HK-2 (cell line): ENCODE results near the gene CDKL4.
"Not testable (repeated sequence)": the region's sequence is repeated elsewhere in the genome, so short reads cannot be mapped to it uniquely, and the experiment has no call there.

Experiments used
- DNase-seq: peaks from one replicate; pipeline ENCODE4 v3.0.0-alpha.2; 2018; ENCODE audit not compliant: unreplicated experiment

CDKL4 gene

DNA sequence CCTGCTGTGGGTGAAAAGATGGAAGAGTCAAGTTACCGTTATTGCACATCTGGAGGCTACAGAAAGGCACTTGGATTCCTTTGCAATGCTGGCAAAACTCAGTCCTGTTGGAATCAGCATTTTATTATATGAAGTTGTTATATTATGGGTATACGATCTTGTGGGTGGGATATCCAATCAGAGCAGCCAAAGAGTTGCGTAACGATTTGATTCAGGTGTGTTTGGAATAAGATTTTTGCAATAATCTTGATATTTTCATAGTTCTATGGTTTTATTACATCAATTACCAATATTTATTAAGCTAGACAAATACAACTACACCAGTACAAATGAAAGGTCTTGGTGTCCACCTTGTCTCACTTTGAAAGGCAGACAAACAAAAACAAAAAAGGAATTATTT lies 65.0 kb downstream of the CDKL4 start:
- DNase-seq, result no peak

DNA sequence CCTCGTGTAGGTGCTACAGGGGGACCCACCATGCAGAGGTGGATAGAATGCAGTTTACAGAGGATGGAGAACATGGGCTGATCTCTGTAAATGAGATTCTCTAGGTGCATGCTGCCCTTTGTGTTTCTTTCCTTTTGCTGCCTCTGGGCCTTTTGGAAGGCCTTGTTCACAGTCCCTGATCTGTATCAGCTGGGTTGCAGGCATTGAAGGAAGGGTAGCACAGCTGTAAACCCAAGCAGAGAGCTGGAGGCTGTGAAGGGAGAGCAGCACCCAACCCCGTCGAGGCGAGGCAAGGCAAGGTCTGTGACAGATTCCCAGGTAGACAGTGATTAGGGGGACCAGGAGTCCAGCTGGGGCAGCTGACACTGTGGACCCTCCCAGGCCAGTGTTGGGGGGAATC lies 66.8 kb downstream of the CDKL4 start:
- DNase-seq, result no peak

DNA sequence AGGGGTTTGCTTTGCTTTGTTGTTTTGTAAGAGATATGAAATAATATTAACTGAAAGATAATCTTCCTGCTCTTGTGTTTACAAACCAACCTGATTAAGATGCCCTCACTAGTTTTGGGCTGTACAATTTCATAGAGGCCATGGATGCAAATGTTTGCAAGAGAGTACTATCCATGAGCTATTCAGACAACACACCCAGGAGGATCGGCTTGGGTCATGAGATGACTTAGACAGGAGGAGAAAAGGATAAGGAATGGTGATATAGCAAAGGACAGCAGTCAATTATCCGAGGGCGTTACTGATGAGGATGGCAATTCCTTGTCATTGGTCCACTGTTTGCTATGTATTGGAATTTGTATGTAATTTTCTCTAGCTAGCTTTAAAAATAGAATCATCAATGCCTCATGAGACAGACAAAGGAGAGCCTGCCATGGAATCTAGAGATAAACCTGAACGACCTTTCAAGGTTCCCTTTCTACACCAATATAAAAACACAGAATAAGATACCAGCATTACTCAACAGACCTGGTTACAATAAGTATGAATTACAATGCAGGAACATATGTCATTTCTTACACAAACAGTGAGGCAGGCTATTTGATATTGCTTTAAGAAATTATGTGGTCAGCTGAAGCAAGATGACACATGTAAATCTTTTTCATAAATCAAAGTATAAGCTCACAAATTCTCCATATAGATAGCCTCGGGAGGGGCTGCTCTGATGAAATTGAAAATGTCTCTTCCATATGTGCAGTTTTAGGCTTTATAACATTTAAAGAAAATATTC lies 68.6 kb downstream of the CDKL4 start:
- DNase-seq, result no peak

DNA sequence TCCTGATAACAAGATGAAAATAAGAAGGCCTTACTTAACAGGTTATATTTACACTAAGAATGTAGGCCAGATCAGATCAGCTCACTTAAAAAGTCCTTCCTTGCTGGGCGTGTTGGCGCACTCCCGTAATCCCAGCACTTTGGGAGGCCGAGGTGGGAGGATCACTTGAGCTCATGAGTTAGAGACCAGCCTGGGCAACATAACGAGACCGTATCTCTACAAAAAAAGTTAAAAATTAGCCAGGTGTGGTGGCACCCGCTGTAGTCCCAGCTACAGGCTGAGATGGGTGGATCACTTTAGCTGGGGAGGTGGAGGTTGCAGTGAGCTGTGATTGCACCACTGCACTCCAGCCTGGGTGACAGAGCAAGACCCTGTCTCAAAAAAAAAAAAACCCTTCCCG lies 69.7 kb downstream of the CDKL4 start:
- no peak for DNase-seq

DNA sequence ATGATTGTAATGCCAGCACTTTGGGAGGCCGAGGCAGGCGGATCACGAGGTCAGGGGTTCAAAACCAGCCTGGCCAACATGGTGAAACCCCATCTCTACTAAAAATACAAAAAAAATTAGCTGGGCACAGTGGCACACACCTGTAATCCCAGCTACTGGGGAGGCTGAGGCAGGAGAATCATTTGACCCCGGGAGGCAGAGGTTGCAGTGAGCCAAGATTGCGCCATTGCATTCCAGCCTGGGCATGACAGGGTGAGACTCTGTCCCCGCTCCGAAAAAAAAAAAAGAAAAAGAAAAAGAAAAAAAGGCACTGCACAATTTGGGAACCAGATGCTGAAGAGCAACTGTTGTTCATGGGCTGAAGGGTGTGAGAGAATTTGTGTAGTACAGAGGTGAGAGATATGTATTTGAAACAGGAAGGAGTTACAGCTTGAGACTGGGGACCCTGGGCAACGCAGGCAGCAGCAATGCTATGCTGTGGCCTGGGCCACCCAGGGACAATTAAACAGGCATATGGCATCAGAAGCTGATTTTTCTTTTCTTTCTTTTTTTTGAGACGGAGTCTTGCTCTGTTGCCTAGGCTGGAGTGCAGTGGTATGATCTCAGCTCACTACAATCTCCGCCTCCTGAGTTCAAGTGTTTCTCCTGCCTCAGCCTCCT lies 71.6 kb downstream of the CDKL4 start:
- DNase-seq, result not testable (repeated sequence)

DNA sequence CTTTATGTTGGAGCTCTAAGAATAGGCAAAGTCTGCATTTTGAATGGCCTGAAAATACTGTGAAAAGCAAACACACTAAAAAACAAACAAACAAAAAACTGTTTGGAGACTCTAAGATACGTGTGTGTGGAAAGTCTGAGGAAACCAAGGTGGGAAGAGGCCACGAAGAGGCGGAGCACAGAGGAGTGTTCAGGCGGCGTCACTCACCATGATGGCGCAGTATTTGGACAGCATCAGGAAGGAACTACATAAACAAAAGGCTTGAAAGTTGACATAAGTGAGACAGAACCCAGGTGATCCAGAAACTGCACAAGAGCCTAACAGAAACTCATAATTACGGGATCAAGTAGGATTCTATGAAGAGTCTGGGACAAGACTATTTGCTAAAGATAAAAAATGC lies 72.1 kb downstream of the CDKL4 start:
- DNase-seq, result no peak

DNA sequence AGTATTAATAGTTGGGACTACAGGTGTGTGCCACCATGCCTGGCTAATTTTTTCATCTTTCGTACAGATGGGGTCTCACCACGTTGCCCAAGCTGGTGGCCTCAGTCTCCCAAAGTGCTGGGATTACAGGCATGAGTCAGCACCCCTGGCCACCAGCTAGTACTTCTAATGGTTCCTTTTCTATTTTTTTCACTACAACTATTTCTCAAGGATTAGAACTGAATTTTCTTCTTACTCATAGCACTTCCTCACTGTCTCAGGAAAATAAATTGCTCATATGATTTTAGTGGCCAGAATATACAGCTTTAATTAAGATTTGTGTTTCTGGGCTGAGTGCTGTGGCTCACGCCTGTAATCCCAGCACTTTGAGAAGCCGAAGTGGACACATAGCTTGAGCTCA lies 79.7 kb downstream of the CDKL4 start:
- DNase-seq, result no peak

DNA sequence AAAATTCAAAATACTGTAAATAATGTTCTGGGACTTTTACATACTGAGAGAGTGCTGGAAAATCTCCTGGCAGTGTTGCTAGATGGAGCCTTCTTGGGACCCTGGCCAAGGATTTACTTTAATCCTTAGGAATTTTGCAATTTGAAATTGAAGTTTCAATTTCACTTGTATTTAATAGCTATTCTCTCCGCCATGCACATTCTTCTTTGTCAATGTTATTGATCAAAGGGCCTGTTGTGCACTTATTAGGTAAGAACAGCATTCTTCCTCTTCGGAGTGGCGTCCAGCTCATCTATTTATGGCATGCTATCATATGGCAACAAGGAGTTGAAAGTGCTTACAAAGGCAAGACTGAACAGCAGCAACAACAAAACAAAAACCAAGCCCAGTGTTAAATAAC lies 82.8 kb downstream of the CDKL4 start:
- no peak for DNase-seq

DNA sequence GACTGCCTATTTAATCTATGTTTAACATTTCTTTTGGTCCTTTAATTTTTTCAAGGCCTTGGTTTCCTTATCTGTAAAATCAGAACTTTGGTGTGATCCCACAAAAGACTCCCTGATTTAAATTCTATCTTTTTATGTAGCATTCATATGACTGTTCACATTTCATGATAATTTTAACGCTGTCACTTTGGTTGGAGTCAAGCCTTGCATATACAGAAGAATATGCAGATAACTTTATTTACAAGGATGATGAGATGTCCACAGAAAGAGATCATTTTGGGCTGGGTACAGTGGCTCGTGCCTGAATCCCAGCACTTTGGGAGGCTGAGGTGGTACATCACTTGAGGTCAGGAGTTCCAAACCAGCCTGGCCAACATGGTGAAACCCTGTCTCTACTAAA lies 84.5 kb downstream of the CDKL4 start:
- no peak for DNase-seq

DNA sequence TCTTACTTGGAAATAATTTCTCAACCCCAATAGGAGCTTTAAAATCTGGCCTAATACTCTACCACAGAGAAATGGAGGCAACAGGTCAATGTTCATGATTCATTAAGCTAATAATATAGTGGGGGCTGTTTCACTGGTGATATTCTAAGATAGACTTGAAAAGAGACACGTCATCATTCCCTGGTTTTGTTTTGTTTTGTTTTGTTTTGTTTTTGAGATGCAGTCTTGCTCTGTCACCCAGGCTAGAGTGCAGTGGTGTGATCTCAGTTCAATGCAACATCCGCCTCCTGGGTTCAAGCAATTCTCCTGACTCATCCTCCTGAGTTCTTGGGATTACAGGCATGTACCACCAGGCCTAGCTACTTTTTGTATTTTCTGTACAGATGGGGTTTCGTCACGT lies 85.4 kb downstream of the CDKL4 start:
- no peak for DNase-seq

DNA sequence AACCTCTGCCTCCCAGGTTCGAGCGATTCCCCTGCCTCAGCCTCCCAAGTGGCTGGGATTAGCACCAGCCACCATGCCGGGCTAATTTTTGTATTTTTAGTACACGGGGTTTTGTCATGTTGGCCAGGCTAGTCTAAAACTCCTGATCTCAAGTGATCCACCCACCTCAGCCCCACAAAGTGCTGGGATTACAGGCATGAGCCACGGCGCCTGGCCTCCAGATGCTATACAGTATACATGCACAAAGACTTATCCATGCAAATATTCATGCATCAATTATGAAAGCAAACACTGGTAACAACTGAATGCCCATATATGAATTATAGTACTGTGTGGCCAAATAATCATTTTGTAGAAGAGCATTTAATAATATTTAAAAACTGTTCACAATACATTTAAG lies 86.9 kb downstream of the CDKL4 start:
- DNase-seq, result no peak

DNA sequence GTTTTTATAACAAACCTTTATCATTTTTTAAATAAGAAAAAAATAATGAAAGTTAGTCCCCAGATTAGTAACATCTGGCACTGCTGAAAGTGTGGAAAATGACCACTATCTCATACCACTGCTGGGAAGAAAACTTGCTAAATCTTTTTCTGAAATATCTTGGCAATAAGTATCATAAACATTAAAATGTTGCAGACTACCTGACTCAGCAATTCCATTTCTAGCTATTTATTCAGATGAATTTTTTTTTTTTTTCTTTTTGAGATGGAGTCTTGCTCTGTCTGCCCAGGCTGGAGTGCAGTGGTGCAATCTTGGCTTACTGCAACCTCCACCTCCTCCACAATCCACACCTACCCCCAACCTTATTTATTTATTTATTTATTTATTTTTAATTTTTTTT lies 87.7 kb downstream of the CDKL4 start:
- no peak for DNase-seq

DNA sequence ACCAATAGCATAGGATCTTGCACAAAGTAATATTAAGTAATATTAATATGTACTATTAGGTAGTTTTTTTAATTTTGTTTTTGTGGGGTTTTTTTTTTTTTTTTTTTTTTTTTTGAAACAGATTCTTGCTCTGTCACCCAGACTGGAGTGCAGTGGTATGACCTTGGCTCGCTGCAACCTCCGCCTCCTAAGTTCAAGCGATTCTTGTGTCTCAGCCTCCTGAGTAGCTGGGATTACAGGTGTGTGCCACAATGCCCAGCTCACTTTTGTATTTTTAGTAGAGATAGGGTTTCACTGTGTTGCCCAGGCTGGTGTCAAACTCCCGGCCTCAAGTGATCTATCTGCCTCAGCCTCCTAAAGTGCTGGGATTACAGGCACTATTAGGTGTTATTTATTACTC lies 88.2 kb downstream of the CDKL4 start:
- not testable (repeated sequence) for DNase-seq

DNA sequence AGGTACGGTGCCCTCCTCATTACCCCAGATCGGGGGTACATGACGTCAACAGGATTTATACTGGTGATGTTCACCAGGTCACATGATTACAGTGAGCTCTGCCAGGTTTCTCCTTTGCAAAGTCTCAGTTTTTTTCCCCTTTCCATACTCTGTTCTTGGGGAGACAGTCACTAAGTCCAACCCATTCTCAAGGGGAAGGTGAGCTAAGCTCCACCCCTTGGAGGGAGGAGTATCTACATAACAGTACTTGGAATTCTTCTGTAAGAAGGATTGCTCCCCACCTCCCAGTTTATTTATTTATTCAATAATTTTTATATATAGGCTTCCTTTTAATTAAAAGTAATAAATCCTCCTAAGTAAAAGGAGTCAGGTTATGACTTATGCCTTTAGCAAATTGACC lies 88.8 kb downstream of the CDKL4 start:
- DNase-seq, result no peak

DNA sequence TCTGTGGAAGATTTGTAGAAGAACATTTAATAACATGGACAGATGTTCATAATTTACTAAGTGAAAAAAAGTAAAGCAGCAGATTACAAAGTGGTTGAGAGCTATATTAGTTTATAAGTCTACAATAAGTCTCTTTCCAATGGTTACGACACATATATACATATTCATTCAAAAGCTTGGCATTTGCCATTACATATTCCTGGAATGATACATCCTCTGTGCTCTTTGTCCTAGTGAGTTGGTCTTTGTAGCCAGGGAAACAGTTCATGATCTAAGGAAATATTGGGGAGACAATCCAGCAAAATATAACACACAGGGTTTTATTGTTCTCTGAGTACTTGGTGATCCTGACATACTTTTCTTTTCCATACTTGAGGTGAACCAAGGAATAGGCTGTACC lies 90.5 kb downstream of the CDKL4 start:
- DNase-seq, result no peak

DNA sequence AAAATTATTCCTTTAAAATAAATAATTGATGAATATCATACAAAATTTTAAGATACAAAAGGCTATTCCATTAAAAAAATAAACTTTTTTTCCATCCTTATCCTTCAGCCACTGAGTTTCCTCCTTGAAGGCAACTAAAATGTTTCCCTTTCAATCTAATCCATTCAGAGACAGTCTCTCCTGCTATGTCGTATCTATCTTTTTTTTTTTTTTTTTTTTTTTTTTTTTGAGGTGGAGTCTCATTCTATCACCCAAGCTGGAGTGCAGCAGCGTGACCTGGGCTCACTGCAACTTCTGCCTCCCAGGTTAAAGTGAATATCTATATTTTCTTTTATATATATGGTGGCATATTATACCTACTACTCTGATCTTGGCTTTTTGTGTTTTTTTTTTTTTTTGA lies 91.3 kb downstream of the CDKL4 start:
- no peak for DNase-seq

DNA sequence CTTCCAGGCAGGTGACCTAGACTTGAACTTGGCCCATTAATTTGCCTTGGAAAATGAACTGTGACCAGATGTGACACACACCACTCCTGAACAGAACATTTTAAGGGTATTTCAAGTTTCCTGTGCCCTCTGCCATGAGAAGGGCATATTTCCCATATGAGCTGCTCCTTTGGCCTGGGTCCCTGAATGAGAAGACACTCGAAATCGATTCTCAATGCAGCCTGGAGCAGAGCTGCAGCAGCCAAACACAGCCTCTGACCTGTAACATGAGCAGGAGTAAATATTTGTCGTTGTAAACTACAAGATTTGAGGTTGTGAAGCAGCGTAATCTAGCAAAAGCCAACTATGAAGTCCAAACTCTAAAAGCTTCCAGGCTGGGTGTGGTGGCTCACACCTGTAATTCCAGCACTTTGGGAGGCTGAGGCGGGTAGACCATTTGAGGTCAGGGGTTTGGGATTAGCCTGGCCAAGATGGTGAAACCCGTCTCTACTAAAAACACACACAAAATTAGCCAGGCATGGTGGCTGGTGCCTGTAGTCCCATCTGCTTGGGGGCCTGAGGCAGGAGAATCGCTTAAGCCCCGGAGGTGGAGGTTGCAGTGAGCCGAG lies 92.8 kb downstream of the CDKL4 start:
- DNase-seq, result no peak

DNA sequence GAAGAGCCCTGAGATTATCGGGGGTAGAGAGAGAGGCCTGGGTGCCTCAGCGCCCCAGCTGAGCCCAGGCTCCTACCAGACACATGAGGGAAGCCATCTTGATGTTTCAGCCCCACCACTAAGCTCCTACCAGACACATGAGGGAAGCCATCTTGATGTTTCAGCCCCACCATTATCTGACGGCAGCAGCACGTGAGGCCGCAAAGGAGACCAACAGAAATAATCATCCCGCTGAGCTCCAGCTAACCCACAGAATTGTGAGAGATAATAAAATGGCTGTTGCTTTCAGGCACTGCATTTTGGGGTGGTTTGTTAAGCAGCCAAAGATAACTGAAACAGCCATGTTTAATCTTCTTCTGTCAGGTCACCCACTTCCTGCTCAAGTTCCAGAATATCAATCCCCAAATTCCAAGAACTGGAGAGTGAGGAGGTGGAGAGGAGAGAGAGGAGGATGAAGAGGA lies 93.6 kb downstream of the CDKL4 start:
- DNase-seq, result no peak

DNA sequence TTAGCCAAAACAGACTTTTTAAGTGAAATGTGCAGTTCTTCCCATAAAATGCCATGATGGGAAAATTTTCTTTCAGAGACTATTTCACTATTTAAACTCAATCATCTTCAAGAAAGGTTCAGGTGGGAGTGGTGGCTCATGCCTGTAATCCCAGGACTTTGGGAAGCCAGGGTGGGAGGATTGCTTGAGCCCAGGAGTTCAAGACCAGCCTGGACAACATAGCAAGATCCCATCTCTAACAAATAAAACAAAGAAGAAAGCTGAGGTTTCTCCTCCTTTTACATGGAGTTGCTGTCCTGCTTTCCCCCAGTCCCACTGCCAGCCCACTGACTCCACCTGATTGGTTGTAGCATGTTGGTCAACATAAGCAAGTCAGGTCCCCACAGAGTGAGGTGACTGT lies 97.1 kb downstream of the CDKL4 start:
- no peak for DNase-seq

DNA sequence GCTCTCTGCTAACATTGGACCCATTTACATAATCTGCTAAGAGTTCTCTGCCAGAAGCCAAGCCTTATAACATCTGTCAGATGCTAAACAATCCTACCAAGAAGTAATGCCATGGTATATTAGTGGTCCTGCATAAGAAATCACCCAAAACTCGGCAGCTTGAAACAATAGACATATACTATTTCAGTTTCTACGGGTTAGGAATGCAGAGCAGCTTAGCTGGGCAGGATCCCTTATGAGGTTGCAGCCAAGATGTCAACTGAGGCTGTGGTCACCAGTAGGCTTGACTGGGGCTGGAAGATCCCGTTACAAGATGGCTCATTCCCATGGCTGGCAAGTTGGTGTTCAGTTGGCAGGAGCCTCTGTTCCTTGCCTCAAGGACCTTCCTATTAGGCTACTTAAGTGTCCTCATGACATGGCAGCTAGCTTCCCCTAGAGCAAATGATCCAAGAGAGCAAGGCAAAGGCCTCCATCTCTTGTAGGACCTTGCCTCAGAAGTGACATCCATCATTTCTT lies 97.8 kb downstream of the CDKL4 start:
- DNase-seq, result no peak

DNA sequence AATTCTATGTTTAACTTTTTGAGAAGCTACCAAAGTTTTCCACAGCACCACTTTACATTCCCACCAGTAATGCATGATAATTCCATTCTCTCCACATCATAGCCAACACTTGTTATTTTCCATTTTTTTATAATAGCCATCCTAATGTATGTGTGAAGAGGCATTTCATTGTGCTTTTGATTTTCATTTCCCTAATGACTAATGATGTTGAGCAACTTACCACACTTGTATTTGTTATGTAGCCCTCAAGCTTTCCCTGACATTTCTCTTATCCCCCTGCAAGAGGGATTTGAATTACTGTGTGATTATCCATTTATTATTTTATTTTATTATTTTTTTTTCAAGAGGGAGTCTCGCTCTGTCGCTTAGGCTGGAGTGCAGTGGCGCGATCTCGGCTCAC lies 99.4 kb downstream of the CDKL4 start:
- DNase-seq, result no peak

DNA sequence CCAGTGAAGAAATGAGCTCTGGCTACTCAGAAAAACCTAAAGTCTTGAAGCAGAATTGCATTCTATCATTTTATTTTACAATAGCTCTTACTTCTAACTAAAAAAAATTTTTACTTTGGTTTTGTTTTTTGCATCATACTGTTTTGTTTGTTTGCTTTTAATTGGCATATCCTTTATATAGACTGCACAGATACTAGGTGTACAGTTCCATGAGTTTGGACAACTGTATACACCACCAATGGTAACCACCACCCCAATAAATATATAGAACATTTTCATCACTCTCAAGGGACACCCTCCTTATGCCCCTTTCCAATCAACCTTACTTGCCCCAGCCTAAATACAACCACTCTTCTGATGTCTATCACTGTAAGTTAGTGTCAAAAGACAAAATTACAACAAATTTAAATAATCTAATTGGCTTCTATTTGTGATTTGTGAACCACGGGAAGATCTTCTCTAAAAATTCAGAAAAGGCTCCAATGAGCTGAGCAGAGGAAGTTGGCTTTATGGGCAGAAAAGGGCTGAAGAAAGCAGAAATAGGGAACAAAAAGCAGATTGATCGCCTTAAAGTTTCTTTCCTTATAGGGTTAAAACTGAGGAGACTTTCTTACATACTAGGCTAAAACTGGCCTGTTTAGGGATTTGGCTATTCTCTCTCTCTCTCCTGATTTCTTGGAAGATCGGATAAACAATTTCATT lies 100.7 kb downstream of the CDKL4 start:
- no peak for DNase-seq
